ENCODE measurements around the gene GFOD1.
"Not testable (repeated sequence)": the region's sequence is repeated elsewhere in the genome, so short reads cannot be mapped to it uniquely, and the experiment has no call there.

GFOD1 gene

DNA sequence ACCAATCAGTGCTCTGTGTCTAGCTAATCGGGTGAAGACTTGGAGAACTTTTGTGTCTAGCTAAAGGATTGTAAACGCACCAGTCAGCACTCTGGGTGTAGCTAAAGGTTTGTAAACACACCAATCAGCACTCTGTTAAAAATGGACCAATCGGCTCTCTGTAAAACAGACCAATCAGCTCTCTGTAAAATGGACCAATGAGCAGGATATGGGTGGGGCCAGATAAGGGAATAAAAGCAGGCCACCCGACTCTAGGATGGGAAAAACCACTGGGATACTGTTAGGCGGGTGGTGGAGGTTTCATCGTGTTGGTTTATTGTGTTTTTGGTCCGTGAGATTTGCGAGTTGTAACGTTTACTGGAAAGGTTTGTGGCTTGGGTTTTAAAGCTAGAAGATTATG, 25.5 kb upstream of the GFOD1 start:
- H3K27ac ChIP-seq, result no peak overlapping the region

DNA sequence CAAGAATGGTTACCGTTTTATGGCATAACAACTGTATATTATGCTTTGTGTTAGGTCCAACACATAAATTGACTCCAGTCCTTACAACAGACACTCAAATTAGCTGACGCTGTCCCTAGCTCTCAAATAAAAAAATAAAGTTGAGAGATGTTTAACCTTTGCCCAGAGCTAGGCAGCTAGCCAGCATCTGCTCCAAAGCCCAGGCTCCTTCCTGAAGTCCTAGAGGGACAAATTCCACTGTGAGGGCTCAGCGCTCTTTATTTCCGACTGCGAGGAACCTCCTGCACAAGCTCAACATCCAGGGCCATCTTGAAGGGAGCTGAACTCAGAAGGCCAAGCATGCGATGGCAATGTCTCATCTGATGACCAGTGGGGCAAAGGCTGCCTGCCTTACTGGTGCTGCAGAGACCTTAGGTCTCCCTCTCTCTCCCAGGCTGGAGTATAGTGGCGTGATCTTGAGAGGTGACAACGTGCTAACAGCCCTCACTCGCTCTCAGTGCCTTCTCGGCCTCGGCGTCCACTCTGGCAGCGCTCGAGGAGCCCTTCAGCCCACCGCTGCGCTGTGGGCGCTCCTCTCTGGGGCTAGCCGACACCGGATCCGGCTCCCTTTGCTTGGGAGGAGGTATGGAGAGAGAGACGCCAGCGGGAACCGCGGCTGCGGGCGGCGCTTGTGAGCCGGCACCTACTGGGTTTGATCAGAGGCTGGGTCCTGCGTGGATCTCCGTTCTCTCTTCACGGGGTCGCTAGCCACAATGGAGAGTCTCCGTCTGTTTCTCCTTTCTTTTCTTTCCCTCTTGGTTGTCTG, 24.7 kb upstream of the GFOD1 start:
- H3K27ac ChIP-seq, result no peak overlapping the region

More for the DNA sequence above, 25.5 kb upstream of the GFOD1 start:
- H3K4me3 ChIP-seq, result no peak overlapping the region

DNA sequence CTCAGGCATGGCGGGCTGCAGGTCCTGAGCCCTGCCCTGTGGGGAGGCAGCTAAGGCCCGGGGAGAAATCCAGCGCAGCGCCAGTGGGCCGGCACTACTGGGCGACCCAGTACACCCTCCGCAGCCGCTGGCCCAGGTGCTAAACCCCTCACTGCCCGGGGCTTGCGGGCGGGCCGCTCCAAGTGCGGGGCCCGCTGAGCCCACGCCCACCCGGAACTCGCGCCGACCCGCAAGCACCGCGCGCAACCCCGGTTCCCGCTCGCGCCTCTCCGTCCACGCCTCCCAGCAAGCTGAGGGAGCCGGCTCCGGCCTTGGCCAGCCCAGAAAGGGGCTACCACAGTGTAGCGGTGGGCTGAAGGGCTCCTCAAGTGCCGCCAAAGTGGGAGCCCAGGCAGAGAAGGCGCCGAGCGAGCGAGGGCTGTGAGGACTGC, 23.8 kb upstream of the GFOD1 start:
- H3K27ac ChIP-seq, H3K4me3 ChIP-seq: not testable (repeated sequence)

More for the DNA sequence above, 24.7 kb upstream of the GFOD1 start:
- no peak overlapping the region for H3K4me3 ChIP-seq

DNA sequence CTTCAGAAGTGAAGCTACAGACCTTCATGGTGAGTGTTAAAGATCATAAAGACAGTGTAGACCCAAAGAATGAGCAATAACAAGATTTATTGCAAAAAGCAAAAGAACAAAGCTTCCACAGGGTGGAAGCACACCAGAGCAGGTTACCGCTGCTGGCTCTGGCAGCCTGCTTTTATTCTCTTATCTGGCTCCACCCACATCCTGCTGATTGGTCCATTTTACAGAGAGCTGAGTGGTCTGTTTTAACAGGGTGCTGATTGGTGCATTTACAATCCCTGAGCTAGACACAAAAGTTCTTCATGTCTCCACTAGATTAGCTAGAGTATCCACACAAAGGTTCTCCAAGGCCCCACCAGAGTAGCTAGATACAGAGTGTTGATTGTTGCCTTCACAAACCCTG, 23.0 kb upstream of the GFOD1 start:
- not testable (repeated sequence) for H3K27ac ChIP-seq, H3K4me3 ChIP-seq

DNA sequence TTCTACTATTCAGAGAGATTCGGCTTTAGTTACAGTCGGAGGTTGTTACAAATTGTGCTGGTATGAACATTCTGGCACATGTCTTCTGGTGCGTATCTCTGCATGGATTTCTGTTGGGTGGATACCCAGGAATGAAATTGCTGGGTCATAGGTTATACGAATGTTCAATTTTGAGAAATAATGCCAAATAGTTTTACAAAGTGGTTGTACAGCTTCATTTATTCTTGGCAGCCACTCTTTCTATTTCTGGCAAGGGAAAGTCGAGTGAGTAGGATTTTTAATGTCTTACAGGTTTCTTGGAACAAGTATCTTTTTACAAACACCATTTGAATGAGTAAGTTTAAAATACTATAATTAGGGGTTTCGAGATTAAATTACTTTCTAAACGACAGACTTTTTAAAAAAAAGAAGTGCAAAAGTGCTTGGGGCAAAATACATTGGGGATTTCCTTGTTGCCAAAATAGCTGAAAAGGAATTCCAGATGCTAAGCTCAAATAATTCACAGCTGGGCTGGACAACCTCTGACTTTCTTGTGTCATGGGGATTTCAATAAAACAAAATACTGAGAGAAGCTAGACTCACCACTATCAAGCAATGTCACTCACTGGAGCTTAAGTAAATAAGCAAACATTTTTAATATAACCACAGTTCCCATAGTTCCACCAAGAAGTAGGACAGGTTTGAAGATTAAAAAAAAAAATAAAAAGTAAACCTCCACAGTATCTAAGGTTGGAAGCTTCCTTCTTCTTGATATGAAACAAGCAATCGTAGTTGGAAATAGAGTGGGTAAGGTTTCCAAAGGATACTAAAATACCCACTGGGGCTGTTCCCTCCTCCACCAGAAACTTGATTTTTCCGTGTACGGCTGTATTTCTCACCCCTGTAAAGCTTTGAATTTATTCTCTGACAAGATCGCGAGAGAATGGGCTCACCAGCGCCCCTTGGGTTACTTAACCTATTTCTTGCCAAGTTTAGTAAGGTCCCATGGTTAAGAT, 21.6 kb upstream of the GFOD1 start:
- Histone ChIP-seq H3K4me3 (no peak overlapping the region), H3K27ac (no peak overlapping the region)

DNA sequence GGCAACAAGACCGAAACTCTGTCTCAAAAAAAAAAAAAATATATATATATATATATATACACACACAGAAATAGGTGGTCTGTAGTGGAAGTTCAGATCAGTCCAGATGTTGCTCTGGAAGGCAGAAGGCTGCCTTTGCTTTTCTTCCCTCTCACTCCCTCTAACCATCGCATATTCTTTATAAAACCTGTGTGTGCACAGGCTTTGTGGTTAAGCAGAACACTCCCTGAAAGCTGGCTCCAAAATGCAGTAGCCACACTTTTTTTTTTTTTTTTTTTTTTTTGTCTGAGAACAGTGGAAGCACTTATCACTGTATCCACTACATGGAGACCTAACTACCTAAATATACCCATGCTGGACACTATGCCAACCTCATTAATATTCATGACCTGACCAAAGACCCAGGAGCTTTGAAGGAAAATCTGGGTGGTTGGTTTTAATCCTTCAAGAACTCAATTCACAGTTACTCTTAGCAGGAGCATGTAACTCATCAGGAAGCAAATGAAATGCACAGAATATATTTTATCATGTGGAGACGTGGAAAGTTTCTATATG, 20.0 kb upstream of the GFOD1 start:
- Histone ChIP-seq H3K4me3 (no peak overlapping the region), H3K27ac (no peak overlapping the region)

DNA sequence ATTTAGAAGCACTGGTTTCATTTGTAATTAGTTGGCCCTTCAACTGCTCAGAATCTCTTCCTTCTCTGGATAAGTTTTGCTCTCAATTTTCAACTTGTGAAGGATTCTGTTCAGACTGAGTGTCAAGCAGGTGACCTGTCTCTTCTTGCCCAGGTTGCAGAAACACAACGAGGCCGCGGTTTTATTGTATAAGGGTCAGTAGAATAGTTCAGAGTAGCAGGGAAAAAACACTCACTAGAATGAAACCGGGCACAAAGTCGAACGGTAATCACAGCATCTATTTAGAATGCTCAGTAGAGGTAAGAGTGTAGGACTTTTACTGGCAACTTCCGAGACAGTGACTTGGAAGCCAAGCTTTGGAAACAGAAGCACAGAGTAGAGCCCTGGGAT, 17.9 kb upstream of the GFOD1 start:
- no peak overlapping the region for H3K4me3 ChIP-seq
- peak overlapping the region in 1 of 21 experiments; percentile 1 for H3K27ac ChIP-seq

GRCh38 chr6:13504611-13505344, 17.4 kb upstream of the GFOD1 start:
- Histone ChIP-seq H3K4me3 (no peak overlapping the region), H3K27ac (peak overlapping the region in 1 of 21 experiments; percentile 1)

DNA sequence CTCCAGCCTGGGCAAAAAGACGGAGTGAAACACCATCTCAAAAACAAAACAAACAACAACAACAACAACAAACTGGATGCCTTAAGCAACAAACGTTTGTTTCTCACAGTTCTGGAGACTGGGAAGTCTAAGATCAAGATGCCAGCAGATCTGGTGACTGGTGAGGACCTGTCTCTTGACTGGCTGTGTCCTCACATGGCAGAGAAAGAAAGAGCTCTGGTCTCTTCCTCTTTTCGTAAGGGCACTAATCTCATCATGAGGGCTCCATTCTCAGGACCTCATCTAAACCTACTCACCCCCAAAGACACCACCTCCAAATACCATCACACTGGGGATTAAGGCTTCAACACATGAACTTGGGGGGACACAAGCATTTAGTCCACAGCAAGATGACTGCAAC, 13.5 kb upstream of the GFOD1 start:
- Histone ChIP-seq H3K4me3 (no peak overlapping the region), H3K27ac (no peak overlapping the region)

- no peak overlapping the region for H3K4me3 ChIP-seq
- H3K27ac ChIP-seq, result no peak overlapping the region
These were observed 12.9 kb upstream of the GFOD1 start for GRCh38 chr6:13500264-13500663.

DNA sequence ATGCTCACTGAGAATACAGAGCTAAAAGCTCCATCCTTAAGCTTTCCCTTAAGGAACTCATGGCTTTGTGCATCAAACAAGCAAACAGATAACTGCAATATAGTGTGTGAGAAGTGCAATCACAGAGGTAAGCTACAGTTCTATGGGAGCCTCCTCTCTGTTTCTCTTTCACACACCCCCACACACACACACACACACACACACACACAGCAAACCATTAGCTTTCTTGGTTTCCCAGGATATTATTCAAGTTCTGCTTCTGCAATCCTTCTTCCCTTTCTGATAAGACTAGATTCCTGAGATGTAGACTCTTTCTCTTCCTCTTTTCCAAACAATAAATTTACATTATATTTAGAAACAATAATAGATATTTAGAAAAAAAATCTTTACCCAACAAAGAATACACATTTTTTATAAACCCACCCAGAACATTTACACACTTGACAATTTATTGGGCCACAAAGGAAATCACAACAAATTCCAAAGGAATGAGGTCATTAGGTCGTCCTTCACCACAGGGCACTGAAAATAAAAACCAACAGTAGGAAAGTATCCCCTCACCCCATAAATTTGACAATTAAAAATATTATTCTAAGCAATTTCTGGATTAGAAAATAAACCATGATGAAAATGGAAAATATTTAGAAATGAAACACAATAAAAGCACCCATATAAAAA, 9.3 kb upstream of the GFOD1 start:
- no peak overlapping the region for H3K27ac ChIP-seq
- no peak overlapping the region for H3K4me3 ChIP-seq

DNA sequence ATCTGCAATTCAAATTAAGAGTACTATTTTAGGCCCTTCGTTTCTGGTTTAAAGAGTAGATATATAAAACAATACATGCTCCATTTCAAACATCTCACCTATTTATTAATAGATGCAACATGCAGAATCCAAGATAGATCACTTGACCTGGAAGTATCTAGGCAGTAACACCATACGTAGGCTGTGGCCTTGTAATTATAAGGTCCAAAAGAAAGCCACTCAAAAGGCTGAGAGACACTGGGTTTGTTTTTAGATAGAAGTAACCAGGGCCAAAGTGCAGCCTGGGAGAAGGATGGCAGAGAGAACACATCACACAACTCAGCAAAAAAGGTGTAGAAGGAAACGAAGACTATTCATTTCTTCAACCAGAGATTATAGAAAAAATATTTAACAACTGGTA, 8.4 kb upstream of the GFOD1 start:
- Histone ChIP-seq H3K27ac (no peak overlapping the region), H3K4me3 (no peak overlapping the region)

- no peak overlapping the region for H3K4me3 ChIP-seq
- H3K27ac ChIP-seq, result no peak overlapping the region
These were observed 7.8 kb upstream of the GFOD1 start for GRCh38 chr6:13495112-13495776.

- H3K27ac ChIP-seq, result no peak overlapping the region
- no peak overlapping the region for H3K4me3 ChIP-seq
These were observed 6.7 kb upstream of the GFOD1 start for GRCh38 chr6:13494137-13494536.

DNA sequence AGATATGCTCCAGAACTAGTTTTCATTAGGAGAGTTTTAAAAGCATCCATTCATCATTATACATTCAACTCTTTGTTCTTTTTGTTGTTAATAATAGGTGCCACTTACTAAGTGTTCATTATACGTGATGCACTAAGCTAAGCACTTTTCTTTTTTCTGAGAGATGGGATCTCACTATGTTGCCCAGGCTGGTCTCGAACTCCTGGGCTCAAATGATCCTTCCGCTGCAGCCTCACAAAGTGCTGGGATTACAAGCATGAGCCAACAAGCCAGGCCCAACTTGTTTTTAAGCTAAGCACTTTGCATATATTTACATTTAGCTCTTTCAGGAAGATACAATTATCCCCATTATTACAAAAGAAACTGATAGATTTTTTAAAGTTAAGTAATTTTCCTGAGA, 5.7 kb upstream of the GFOD1 start:
- H3K4me3 ChIP-seq, result no peak overlapping the region
- H3K27ac ChIP-seq, result no peak overlapping the region

- Histone ChIP-seq H3K4me3 (no peak overlapping the region), H3K27ac (no peak overlapping the region)
These were observed 5.0 kb upstream of the GFOD1 start for GRCh38 chr6:13492357-13492756.

DNA sequence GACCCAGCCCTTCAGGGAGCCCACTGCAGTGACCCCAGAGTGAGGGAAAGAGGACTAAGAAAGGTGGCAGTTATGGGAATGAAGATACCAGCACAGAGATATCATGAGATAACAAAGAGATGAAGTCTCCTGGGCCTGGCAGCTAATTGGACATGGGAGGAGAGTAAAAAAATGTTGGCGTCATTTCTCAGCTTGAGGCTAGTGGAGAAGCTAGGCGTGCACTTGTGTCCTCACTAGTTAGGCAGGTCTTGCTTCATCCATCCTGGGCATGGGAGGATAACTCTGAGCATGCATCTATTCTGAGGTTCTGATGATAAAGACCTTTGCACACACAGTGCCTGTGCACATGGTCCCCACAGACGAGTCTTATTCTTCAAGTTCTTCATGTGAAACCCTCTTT, 4.1 kb upstream of the GFOD1 start:
- H3K4me3 ChIP-seq, result no peak overlapping the region

DNA sequence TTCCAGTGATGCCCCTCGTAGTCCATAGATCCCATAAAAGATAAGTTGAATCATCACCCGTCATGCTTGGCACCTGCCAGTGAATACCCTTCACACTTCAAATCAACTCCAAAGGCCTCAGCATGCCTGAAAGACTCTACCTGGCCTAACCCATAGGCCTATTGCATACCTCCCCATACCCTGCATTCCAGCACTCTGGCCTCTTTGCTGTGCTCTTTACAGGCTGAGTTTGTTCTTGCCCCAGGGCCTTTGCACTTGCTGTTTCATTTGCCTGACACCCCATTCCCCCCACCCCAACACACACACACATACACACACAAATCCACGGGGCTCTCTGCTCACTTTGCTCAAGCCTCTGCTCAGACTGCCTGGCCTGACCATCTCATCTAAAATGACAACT, 3.0 kb upstream of the GFOD1 start:
- Histone ChIP-seq H3K27ac (no peak overlapping the region), H3K4me3 (no peak overlapping the region)

More for the DNA sequence above, 4.1 kb upstream of the GFOD1 start:
- no peak overlapping the region for H3K27ac ChIP-seq

DNA sequence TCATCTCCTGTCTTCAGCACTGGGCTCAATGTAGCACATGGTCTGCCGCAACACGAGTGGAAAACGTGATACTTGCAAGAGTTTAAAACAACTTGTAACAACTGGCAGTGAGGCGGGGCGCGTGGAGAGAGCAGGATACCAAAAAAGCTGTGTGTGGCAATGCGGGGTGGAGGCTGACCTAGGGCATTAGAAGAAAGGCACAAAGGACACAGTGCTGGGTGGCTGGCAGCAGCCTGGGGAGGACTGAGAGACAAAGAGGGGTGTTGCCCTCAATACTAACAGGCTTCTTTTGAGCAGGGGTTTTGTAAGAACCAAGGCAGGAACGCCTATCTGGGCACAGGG, 1.5 kb upstream of the GFOD1 start:
- H3K27ac ChIP-seq, result peak overlapping the region in 2 of 21 experiments; percentile 17 to 69
- no peak overlapping the region for H3K4me3 ChIP-seq

Measured in skin epidermis (tissue), 12 donors.